Upper lobe of right lung (tissue), 1 donor: ENCODE data around the gene KSR1. TPM values are rescaled to one million over a fixed set of nuclear protein-coding genes. Genes with fewer than 3 reads are reported as not detected.

ENCODE experiments used
- ATAC-seq: fragments of 200-7000 bp; cut with Tn5 transposase; one replicate; pipeline ENCODE4 v1.9.1; 2020; ENCODE audit warnings: mild to moderate bottlenecking, moderate library complexity
- DNase-seq: peaks from one replicate; pipeline ENCODE4 v3.0.0-alpha.2; 2020
- H3K27ac ChIP-seq: fragments of 200-600 bp; one replicate; pipeline ENCODE4 v1.8.0; 2022
- H3K27me3 ChIP-seq: fragments of 200-600 bp; one replicate; pipeline ENCODE4 v1.8.0; 2022; ENCODE audit warnings: mild to moderate bottlenecking
- H3K36me3 ChIP-seq: fragments of 200-600 bp; one replicate; pipeline ENCODE4 v1.8.0; 2022
- H3K4me1 ChIP-seq: fragments of 200-600 bp; one replicate; pipeline ENCODE4 v1.8.0; 2022
- H3K4me3 ChIP-seq: fragments of 200-600 bp; one replicate; pipeline ENCODE4 v1.8.0; 2022; ENCODE audit warnings: mild to moderate bottlenecking
- H3K9me3 ChIP-seq: fragments of 200-600 bp; one replicate; pipeline ENCODE4 v1.8.0; 2022
- CTCF ChIP-seq: fragments of 200-600 bp; IDR thresholded peaks from one replicate; pipeline ENCODE4 v1.8.0; 2022; ENCODE audit warnings: antibody characterized with exemption
- intact Hi-C: fragments of 100-400 bp; cut with DNase I; formaldehyde crosslinking; loops from one replicate; pipeline ENCODE4 v1.11.0; 2022
- total RNA-seq: library from RNA; stranded (reverse); fragmentation: NEBNext Ultra II Directional; extraction: Animal tissue kit (Norgen Biotek cat#: 25700); gene quantifications from one replicate; pipeline ENCODE4 v1.2.1, GENCODE V29; 2021
- donor health status: DM: no; HTN: yes; CAD: no; lungs with severe emphysema.

Gene KSR1
- total RNA-seq, 1 donor from 2014 or later = 52.5 TPM

GRCh38 chr17:27559506-27560481 is 103.5 kb downstream of the KSR1 start:
- TF ChIP-seq CTCF = peak; percentile 30
- intact Hi-C loops = no loop called here
- Histone ChIP-seq H3K9me3 (no peaks in the 10 kb centered on the region), H3K36me3 (no peaks in the 10 kb centered on the region), H3K4me1 (peaks cover 44% of the 10 kb centered on the region), H3K4me3 (peak overlapping the region; percentile 25), H3K27me3 (no peaks in the 10 kb centered on the region), H3K27ac (peak overlapping the region; percentile 63)
- ATAC-seq (peak; percentile 75), DNase-seq (no peak)

GRCh38 chr17:27560668-27561067 is 104.4 kb downstream of the KSR1 start:
- Histone ChIP-seq H3K27me3 (no peaks in the 10 kb centered on the region), H3K36me3 (no peaks in the 10 kb centered on the region), H3K4me1 (peaks cover 41% of the 10 kb centered on the region), H3K9me3 (no peaks in the 10 kb centered on the region), H3K27ac (peak overlapping the region; percentile 63), H3K4me3 (peak overlapping the region; percentile 25)
- TF ChIP-seq CTCF = no peak
- ATAC-seq (peak; percentile 74), DNase-seq (no peak)
- intact Hi-C loops = no loop called here

GRCh38 chr17:27562777-27563455 is 106.7 kb downstream of the KSR1 start:
- intact Hi-C loops = no loop called here
- peaks cover 50% of the 10 kb centered on the region for H3K4me1 ChIP-seq
- no peaks in the 10 kb centered on the region for H3K9me3 ChIP-seq
- no peaks in the 10 kb centered on the region for H3K27me3 ChIP-seq
- H3K27ac ChIP-seq = no peak overlapping the region
- no peak for DNase-seq
- no peak for ATAC-seq
- no peak for TF ChIP-seq CTCF
- H3K4me3 ChIP-seq = no peak overlapping the region
- H3K36me3 ChIP-seq = no peaks in the 10 kb centered on the region

- Histone ChIP-seq H3K27me3 (no peaks in the 10 kb centered on the region), H3K36me3 (no peaks in the 10 kb centered on the region), H3K4me1 (peaks cover 50% of the 10 kb centered on the region), H3K9me3 (no peaks in the 10 kb centered on the region), H3K27ac (no peak overlapping the region), H3K4me3 (no peak overlapping the region)
- ATAC-seq = no peak
- no peak for DNase-seq
- intact Hi-C loops = no loop called here
- no peak for TF ChIP-seq CTCF
Measured at GRCh38 chr17:27563532-27563931, 107.3 kb downstream of the KSR1 start.

DNA sequence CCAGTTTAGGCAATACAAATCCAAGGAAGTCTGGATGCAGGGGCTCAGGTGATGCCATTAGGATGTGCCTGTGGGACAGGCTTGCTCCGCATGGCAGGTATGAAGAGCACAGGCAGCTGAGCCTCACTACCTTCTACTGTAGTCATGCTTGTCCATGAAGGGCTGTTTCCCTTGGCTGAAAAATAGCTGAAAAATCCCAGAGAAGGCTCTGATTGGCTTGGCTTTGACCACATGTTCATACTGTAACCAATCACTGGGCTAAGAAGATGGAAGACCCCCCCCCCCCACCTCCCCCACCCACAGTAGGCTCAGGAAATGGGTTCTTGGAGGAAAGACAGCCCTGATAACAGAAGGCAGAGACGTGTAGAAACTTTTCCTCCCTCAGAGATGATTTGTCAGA is 108.2 kb downstream of the KSR1 start:
- no peak for TF ChIP-seq CTCF
- DNase-seq (no peak), ATAC-seq (no peak)
- Histone ChIP-seq H3K9me3 (no peaks in the 10 kb centered on the region), H3K36me3 (no peaks in the 10 kb centered on the region), H3K27ac (no peak overlapping the region), H3K4me3 (no peak overlapping the region), H3K4me1 (peaks cover 46% of the 10 kb centered on the region), H3K27me3 (no peaks in the 10 kb centered on the region)
- intact Hi-C loops = no loop called here
